Right lobe of liver (tissue), 6 donors: Measurements from ENCODE around the gene CIDEA. TPM values are rescaled to one million over a fixed set of nuclear protein-coding genes. Genes with fewer than 3 reads are reported as not detected.

Experiments used
- ATAC-seq, 4 donors: fragments of 200-7000 bp; cut with Tn5 transposase; one replicate each; pipeline ENCODE4 v1.9.1; 2020; ENCODE audit warnings: mild to moderate bottlenecking in 4 of 4, moderate library complexity in 4 of 4
- DNase-seq, 3 donors: peaks; one replicate each; pipeline ENCODE4 v3.0.0-alpha.2; 2020
- H3K27ac ChIP-seq, 3 donors: fragments of 200-600 bp; one replicate each; pipeline ENCODE4 v1.8.0; 2022
- H3K27me3 ChIP-seq, 2 donors: fragments of 200-600 bp; one replicate each; pipeline ENCODE4 v1.8.0; 2022
- H3K36me3 ChIP-seq, 4 donors: fragments of 200-600 bp; sonication (generic) in 1 of 4; one replicate each; pipeline versions ENCODE4 v1.5.1 to v1.8.0; 2017 to 2022; ENCODE audit warnings: control low read depth in 1 of 4
- H3K4me1 ChIP-seq, 4 donors: fragments of 200-600 bp; sonication (generic) in 1 of 4; one replicate each; pipeline versions ENCODE4 v1.5.1 to v1.8.0; 2017 to 2022; ENCODE audit warnings: control low read depth in 1 of 4
- H3K4me3 ChIP-seq, 3 donors: fragments of 200-600 bp; one replicate each; pipeline ENCODE4 v1.8.0; 2022
- H3K9me3 ChIP-seq, 4 donors: fragments of 200-600 bp; sonication (generic) in 1 of 4; one replicate each; pipeline versions ENCODE4 v1.5.1 to v1.8.0; 2017 to 2022; ENCODE audit warnings: control low read depth in 1 of 4
- POLR2A ChIP-seq: fragments of 450-650 bp; IDR thresholded peaks from one replicate; pipeline ENCODE4 v1.6.1; 2017; ENCODE audit warnings: antibody characterized with exemption, mild to moderate bottlenecking
- WGBS: methylation state at CpG from one replicate; pipeline ENCODE4 v1.1.6; 2018; ENCODE audit warnings: low coverage, low lambda C conversion rate; ENCODE audit not compliant: insufficient coverage; ENCODE audit errors: missing lambda C conversion rate; 5-methylcytosine and 5-hydroxymethylcytosine counted together
- intact Hi-C, 2 donors: fragments of 100-400 bp; cut with DNase I; formaldehyde crosslinking; loops; one replicate each; pipeline versions ENCODE4 v1.11.2 to v1.14.1; 2022
- total RNA-seq, 6 experiments: library from RNA; depleted of rRNA in 2 of 6; stranded (reverse); fragments of >200 nt in 2 of 6; fragmentation: NEBNext Ultra II Directional in 3 of 6; extraction: Animal tissue kit (Norgen Biotek cat#: 25700) in 3 of 6; gene quantifications; one replicate each; pipeline versions ENCODE4 v1.1.0 to v1.2.4, GENCODE V29; 2016 to 2023
- TF ChIP-seq, protein P1 (sequence below), 4 donors: fragments of 200-600 bp in 3 of 4; fragments of 450-650 bp in 1 of 4; IDR thresholded peaks; one replicate each; pipeline versions ENCODE4 v1.5.1 to v1.8.0; 2016 to 2022; ENCODE audit warnings: antibody characterized with exemption in 4 of 4, mild to moderate bottlenecking in 2 of 4
- donor health status: DM: no; HTN: yes; CAD: no.
- donor health status: DM: no; HTN: no; CAD: no.
- donor health status: DM: no; HTN: no; CAD: no.
- donor health status: DM: no; HTN: yes; CAD: no.
- donor health status: DM: no; HTN: yes; CAD: no.

Gene CIDEA
- total RNA-seq, 6 experiments from 2014 or later: not detected

- Histone ChIP-seq H3K27ac (no peak overlapping the region), H3K4me1 (peaks cover 0 to 13% (median 0%) of the 10 kb centered on the region in 4 donors), H3K4me3 (peak overlapping the region in 2 of 3 donors; percentile 6 to 26), H3K27me3 (peaks cover 0 to 8% of the 10 kb centered on the region in 2 donors), H3K36me3 (no peaks in the 10 kb centered on the region), H3K9me3 (no peaks in the 10 kb centered on the region)
- peak in 1 of 3 donors; percentile 54 for DNase-seq
- intact Hi-C loops: no loop called here
- TF ChIP-seq, protein P1, sequence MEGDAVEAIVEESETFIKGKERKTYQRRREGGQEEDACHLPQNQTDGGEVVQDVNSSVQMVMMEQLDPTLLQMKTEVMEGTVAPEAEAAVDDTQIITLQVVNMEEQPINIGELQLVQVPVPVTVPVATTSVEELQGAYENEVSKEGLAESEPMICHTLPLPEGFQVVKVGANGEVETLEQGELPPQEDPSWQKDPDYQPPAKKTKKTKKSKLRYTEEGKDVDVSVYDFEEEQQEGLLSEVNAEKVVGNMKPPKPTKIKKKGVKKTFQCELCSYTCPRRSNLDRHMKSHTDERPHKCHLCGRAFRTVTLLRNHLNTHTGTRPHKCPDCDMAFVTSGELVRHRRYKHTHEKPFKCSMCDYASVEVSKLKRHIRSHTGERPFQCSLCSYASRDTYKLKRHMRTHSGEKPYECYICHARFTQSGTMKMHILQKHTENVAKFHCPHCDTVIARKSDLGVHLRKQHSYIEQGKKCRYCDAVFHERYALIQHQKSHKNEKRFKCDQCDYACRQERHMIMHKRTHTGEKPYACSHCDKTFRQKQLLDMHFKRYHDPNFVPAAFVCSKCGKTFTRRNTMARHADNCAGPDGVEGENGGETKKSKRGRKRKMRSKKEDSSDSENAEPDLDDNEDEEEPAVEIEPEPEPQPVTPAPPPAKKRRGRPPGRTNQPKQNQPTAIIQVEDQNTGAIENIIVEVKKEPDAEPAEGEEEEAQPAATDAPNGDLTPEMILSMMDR (IDR thresholded peaks at IDR 0.05): no peak
- TF ChIP-seq POLR2A: no peak
- WGBS: 7% methylated on average over 23 of the region's 41 CpGs
- ATAC-seq: peak; percentile 68 to 83 (median 80)
Observed at GRCh38 chr18:12287684-12288402, 33.7 kb downstream of the CIDEA start.

DNA sequence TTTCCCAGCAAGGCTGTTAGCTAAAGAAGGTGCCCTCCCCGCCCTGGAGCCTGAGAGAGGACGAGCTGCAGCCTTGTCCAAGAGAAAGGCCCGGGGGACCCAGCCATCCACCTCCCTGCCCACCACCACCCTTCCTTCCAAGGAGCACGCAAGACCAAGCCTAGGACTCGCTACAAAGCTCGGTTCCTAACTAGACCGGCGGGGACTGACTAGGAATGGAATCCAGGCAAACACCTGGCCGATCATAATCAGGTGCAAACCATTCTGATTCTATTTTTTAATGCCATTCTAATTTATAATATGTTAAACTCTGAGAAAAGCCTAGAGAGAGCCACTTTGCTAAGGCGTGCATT, 34.2 kb downstream of the CIDEA start:
- 15% methylated on average over 9 of the region's 10 CpGs for WGBS

GRCh38 chr18:12290086-12290485, 35.9 kb downstream of the CIDEA start:
- TF ChIP-seq POLR2A: no peak
- TF ChIP-seq, protein P1 (IDR thresholded peaks at IDR 0.05): no peak
- ATAC-seq (no peak), DNase-seq (no peak)
- H3K9me3 ChIP-seq: no peaks in the 10 kb centered on the region
- peaks cover 0 to 13% (median 0%) of the 10 kb centered on the region in 4 donors for H3K4me1 ChIP-seq
- WGBS: 58% methylated on average over 2 of the region's 2 CpGs
- no peaks in the 10 kb centered on the region for H3K36me3 ChIP-seq
- intact Hi-C loops: no loop called here
- H3K27ac ChIP-seq: no peak overlapping the region
- H3K27me3 ChIP-seq: peaks cover 0 to 8% of the 10 kb centered on the region in 2 donors
- no peak overlapping the region for H3K4me3 ChIP-seq

More for the DNA sequence above, 34.2 kb downstream of the CIDEA start:
- intact Hi-C loops: no loop called here
- Histone ChIP-seq H3K27me3 (peaks cover 0 to 8% of the 10 kb centered on the region in 2 donors), H3K27ac (no peak overlapping the region), H3K4me3 (no peak overlapping the region), H3K4me1 (peaks cover 0 to 13% (median 0%) of the 10 kb centered on the region in 4 donors), H3K36me3 (no peaks in the 10 kb centered on the region), H3K9me3 (no peaks in the 10 kb centered on the region)
- DNase-seq: no peak
- ATAC-seq: no peak
- TF ChIP-seq, protein P1 (IDR thresholded peaks at IDR 0.05): no peak

GRCh38 chr18:12291161-12291560, 37.0 kb downstream of the CIDEA start:
- intact Hi-C loops: no loop called here
- Histone ChIP-seq H3K4me1 (peaks cover 0 to 13% (median 0%) of the 10 kb centered on the region in 4 donors), H3K27me3 (peaks cover 0 to 8% of the 10 kb centered on the region in 2 donors), H3K36me3 (no peaks in the 10 kb centered on the region), H3K27ac (no peak overlapping the region), H3K4me3 (no peak overlapping the region), H3K9me3 (no peaks in the 10 kb centered on the region)
- no peak for TF ChIP-seq POLR2A
- TF ChIP-seq, protein P1 (IDR thresholded peaks at IDR 0.05): no peak
- ATAC-seq (no peak), DNase-seq (no peak)
- 64% methylated on average over 5 of the region's 6 CpGs for WGBS
